Ureter (tissue), 1 donor: Measurements from ENCODE around the gene ALG1. TPM values are rescaled to one million over a fixed set of nuclear protein-coding genes. Genes with fewer than 3 reads are reported as not detected.
"Not testable (repeated sequence)": the region's sequence is repeated elsewhere in the genome, so short reads cannot be mapped to it uniquely, and the experiment has no call there.

Source experiments
- DNase-seq: peaks from one replicate; pipeline ENCODE4 v3.0.0-alpha.2; 2020; ENCODE audit warnings: low spot score
- total RNA-seq: library from RNA; stranded (reverse); gene quantifications from one replicate; pipeline ENCODE4 v1.2.4, GENCODE V29; 2023
- donor health status: DM: yes; HTN: yes; CAD: no.

Gene ALG1
- total RNA-seq, 1 donor from 2014 or later = 27.0 TPM

DNA sequence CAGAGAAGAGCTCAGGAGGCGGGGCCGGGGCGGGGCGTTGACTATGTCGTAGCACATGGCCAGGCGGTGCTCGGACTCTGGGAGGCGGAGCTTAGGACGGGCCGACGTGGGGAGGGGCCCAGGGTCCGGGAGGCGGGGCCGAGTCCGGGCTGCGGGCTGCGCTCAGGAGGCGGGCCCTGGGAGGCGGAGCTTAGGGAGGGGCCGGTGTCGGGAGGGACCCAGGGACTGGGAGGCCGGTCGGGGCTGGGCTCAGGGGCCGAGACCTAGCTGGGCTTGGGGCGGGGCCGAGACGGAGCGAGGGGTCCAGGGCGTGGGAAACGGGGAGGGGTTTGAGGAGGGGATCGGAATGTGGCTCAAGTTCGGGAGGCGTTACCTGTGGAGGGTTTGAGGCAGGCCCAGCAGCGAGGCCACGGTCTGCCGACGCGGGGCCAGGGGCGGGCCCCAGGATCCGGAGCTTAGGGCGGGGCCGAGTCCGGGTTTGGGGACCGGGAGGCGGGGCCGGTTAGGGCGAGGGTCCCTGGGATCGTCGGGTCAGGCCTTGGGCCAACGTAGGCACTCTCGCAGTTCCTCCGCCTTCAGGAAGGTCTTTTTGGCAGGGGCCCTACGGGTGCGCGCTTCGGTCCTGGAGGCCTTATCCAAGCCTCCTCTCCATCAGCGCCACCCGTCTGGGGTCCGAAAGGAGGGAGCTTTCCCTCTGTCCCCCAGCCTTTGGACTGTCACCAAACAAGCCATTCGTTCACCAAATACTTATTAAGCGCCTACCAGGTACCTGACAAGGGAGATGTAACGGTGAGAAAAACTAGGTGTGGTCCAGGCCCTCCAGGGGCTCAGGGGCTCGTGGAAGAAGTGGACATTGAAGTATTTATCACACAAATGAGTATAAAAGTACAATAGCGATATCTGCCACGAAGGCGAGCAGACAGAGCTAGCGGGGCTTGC is 26.8 kb downstream of the ALG1 start:
- peak; percentile 83 for DNase-seq

GRCh38 chr16:5099174-5099573 is 27.5 kb downstream of the ALG1 start:
- not testable (repeated sequence) for DNase-seq

DNA sequence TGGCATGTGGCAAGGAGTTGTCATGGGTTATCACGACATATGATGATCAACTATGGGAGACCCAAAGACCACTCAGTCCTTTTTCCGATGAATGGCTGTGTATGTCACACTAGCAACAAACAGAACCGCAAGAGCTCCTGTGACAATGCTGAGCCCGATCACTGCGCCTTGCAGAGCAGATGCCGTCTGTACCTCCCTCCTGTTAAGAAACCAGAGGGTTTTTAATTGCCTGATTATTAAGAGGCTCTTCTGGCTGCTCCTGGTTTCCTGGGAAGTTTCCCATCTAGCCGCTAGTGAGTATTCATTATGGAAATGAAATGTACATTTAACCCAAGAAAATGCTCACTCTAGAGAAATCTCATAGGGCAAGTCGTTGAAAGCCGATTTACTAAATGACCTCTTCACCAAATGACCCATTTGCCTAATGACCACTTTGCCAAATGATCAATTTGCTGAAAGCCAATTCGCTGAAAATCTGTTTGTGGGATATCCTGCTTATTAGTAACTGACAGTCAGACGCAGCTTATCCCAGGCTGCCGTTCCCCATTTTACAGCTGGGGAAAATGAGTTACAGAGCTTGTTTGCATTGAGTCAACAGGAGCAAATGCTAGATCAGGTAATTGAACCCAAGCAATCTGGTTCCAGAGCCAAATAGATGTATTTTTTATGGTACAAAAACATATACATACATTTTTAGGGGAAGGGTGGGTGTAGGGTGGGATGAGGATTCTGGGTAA is 31.8 kb downstream of the ALG1 start:
- not testable (repeated sequence) for DNase-seq

GRCh38 chr16:5105039-5105438 is 33.4 kb downstream of the ALG1 start:
- DNase-seq = not testable (repeated sequence)

DNA sequence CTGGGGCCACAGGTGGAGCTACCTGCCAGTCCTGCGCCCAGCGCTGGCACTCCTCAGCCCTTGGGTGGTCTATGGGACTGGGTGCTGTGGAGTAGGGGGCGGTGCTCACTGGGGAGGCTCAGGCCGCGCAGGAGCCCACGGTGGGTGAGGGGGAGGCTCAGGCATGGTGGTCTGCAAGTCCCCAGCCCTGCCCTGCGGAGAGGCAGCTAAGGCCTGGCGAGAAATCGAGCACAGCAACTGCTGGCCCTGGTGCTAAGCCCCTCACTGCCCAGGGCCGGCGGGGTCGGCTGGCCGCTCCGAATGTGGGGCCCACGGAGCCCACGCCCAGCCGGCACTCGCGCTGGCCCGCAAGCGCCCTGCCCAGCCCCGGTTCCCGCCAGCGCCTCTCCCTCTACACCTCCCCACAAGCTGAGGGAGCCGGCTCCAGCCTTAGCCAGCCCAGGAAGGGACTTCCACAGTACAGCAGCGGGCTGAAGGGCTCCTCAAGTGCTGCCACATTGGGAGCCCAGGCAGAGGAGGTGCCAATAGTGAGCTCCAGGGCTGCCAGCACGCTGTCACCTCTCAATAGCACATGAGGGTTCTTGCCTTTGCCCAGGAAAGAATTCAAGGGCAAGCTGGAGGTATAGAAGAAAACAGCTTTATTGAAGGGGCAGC is 37.0 kb downstream of the ALG1 start:
- DNase-seq = no peak

DNA sequence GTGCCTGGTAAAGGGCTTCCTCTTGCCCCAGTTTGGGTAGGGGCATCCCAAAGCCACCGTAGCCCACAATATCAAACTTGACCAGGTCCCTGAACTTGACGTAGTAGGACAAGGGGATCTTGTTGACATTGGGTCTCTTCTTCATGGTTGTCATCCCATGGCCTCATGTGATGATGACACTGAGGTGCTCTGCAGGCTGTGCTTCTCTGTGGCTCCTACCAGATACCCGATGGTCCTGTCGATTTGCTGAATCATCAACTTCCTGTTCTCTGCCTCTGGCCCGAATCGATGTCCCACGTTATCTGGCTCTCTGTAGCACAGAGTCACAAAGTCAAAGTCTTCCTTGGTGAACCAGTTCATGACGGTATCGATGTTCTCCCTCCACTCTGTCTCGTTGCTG is 39.3 kb downstream of the ALG1 start:
- DNase-seq = not testable (repeated sequence)

DNA sequence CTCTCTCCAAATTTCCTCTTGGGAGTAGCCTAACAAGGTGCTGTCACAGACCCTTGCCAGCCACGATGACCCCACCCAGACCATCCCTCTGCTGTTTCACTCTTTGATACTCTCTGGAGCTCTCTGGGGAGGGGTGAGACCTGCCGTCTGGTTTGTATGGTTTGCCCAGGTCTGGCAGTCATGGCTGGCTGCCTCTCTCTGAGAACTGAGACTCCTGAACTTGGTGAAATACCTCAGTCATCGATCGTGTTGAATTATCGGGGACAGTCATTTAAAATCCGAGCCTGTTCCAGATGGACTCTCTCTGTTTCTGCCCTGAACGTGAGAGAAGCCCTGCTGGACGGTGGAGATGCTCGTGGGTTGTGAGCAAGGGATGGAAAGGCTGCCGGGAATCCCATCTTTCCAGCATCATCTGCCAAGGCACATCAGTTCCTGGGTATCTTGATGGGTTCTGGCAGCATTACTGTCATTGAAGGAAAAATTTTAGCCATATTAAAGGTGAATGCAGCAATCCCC is 45.2 kb downstream of the ALG1 start:
- DNase-seq = not testable (repeated sequence)

DNA sequence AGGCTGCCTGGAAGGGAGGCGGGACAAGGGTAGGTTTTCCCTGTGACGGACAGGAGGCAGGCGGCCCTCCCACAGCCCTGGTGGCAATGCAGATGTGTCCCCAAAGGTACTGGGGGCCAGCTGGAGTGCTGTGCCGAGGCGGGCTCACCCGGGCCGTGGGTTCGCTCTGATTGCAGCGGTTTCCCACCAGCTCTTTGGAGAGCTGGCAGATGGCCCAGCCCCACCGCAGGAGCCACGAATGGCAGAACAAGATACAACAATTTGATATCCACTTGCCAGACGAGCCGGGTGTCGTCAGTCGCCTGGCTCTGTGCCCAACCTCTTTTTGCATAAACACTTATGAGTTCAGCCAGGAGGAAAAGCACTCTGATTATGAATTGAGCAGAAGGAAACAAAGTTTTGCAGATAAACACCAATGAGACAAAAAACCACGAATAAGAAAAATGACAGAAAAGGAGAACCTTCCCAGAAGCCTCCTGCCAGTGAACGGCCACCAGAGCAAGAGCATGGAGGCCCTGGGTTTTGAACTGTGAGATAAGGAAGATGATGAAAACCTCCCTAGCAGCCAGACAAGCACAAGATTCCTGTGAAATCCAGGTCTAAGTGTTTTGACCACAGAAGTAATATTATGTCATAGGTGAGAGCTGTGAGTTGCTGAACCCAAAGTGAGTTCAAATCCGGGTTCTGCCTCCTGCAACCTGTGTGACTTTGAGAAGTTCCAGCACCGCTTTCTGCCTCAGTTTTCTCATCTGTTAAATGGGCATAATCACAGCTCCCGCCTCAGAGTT is 45.9 kb downstream of the ALG1 start:
- peak; percentile 66 for DNase-seq

DNA sequence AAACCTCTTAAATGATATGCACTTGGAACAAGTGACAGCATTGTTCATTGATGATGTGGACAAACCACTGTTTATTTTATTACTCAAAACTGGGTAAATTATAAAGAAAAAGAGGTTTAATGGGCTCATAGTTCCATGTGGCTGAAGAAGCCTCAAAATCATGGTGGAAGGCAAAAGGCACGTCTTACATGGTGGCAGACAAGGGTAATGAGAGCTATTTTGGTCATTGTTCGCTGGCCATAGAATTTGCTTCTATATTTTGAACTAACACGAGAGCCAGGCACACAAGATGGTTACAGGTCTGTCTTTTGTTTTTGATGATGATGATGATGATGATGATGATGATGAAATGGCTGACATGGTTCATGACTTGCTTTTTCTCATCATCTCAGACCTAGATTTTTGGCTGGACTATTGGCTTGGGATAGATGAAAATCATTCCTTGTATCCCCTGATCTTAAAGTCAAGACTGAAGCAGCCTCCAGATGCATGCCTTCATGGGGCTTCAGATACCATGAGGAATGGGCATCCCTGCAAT is 59.9 kb downstream of the ALG1 start:
- DNase-seq = not testable (repeated sequence)

DNA sequence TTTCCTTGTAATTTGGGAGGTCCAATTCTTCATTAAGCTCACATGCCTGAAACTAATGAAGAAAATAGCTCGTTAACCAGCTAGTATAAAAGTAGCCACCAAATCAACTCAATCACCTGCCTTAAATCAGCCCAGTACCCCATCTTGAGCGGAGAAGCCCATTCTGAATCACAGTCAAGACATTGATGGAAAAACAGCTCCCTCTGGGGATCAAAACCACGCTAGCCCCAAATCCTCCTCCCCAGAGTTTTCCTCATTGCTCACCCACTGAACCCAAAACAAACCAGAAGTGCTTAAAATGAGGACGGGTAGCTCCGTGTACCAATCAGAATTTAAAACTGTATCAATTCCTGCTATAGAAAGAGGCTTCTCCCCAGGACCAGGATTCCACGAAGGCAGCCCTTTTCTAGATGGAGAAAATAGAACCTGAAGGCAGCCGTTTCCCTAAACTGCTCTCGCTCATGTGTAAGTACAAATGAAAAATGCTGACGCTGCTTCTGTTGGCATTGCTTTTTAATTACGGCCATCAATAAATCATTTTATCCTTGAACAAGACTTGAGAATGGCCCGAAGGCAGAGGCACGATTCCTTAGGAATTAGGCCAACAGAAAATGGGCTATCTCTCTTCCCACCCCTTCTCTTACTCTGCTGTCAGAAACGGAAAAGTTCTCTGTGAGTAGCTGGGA is 61.4 kb downstream of the ALG1 start:
- not testable (repeated sequence) for DNase-seq

DNA sequence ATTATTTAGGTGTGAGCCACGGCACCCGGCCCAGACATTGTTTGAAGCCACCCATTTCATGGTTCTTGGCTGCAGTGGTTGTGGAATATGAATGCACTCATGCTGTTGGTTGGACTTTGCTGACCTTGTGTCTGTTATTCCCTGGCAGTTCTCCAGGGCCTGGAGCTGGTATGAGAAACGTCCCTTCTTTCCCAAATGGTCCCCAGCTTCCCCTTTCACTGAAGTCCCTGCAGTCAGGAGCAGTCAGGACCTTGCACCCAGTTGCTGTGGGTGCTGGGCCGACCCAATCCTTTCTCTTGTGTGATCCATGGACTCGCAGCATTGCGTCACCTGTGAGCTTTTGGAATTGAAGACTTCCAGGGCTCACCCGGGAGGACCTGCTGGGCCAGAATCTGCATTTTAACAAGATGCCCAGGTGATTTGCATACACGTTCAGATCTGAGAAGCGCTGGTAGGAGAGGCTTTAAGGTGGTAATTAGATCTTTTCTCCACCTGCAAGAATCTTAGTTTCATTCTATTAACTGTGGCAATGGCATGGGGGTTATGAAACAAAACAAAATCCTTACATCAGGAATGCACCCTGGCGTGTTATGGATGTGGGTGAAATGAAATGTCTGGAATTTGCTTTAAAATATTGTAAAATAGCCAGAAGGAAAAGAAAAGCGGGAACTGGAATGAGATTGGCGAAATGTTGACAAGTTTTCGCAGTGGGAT is 63.3 kb downstream of the ALG1 start:
- not testable (repeated sequence) for DNase-seq

Other genes with a start within 250 kb of the ALG1 start
- 120 TPM for gene GLYR1, start 224.6 kb upstream of the ALG1 start, total RNA-seq
- gene UBN1, start 224.4 kb upstream of the ALG1 start, total RNA-seq = 33.2 TPM
- 108 TPM for gene PPL, start 134.7 kb upstream of the ALG1 start, total RNA-seq
- not detected for gene SEC14L5, start 113.5 kb upstream of the ALG1 start, total RNA-seq
- gene NAGPA, start 37.9 kb upstream of the ALG1 start, total RNA-seq = 9.0 TPM
- gene C16orf89, start 5.9 kb upstream of the ALG1 start, total RNA-seq = 10.0 TPM
- 15.4 TPM for gene EEF2KMT, start 26.0 kb downstream of the ALG1 start, total RNA-seq